ENCODE results near the gene PRSS23.

The PRSS23 gene

GRCh38 chr11:86807360-86807759 lies 7.0 kb downstream of the PRSS23 start:
- no peak for DNase-seq (ENCODE audit: extremely low read depth, insufficient read length)
- Histone ChIP-seq H3K36me3 (ENCODE audit: control insufficient read depth, insufficient read depth, low read length) (no peaks in the 10 kb centered on the region), H3K4me3 (replicated peaks; ENCODE audit: low read depth, low read length) (no peak overlapping the region), H3K27me3 (replicated peaks; ENCODE audit: control insufficient read depth, insufficient read depth, low read length) (no peaks in the 10 kb centered on the region; the same call in none of the 2 replicates)
- TF ChIP-seq CTCF (IDR thresholded peaks at IDR 0.05; ENCODE audit: insufficient read depth, low read length, poor library complexity, severe bottlenecking): no peak

- TF ChIP-seq CTCF (IDR thresholded peaks at IDR 0.05; ENCODE audit: insufficient read depth, low read length, poor library complexity, severe bottlenecking): no peak
- DNase-seq (ENCODE audit: extremely low read depth, insufficient read length): no peak
- Histone ChIP-seq H3K4me3 (replicated peaks; ENCODE audit: low read depth, low read length) (no peak overlapping the region), H3K27me3 (replicated peaks; ENCODE audit: control insufficient read depth, insufficient read depth, low read length) (no peaks in the 10 kb centered on the region; the same call in none of the 2 replicates), H3K36me3 (ENCODE audit: control insufficient read depth, insufficient read depth, low read length) (no peaks in the 10 kb centered on the region)
Measured at GRCh38 chr11:86809561-86809960, 9.2 kb downstream of the PRSS23 start.

- TF ChIP-seq CTCF (IDR thresholded peaks at IDR 0.05; ENCODE audit: insufficient read depth, low read length, poor library complexity, severe bottlenecking): no peak
- no peaks in the 10 kb centered on the region for H3K36me3 ChIP-seq (ENCODE audit: control insufficient read depth, insufficient read depth, low read length)
- DNase-seq (ENCODE audit: extremely low read depth, insufficient read length): no peak
- no peak overlapping the region for H3K4me3 ChIP-seq (replicated peaks; ENCODE audit: low read depth, low read length)
- no peaks in the 10 kb centered on the region; the same call in none of the 2 replicates for H3K27me3 ChIP-seq (replicated peaks; ENCODE audit: control insufficient read depth, insufficient read depth, low read length)
Measured at GRCh38 chr11:86810288-86810687, 9.9 kb downstream of the PRSS23 start.

GRCh38 chr11:86811637-86812321 lies 11.4 kb downstream of the PRSS23 start:
- H3K36me3 ChIP-seq (ENCODE audit: control insufficient read depth, insufficient read depth, low read length): no peaks in the 10 kb centered on the region
- no peak overlapping the region for H3K4me3 ChIP-seq (replicated peaks; ENCODE audit: low read depth, low read length)
- no peak for DNase-seq (ENCODE audit: extremely low read depth, insufficient read length)
- TF ChIP-seq CTCF (IDR thresholded peaks at IDR 0.05; ENCODE audit: insufficient read depth, low read length, poor library complexity, severe bottlenecking): no peak
- peaks cover 1% of the 10 kb centered on the region for H3K27me3 ChIP-seq (replicated peaks; ENCODE audit: control insufficient read depth, insufficient read depth, low read length)

- H3K36me3 ChIP-seq (ENCODE audit: control insufficient read depth, insufficient read depth, low read length): no peaks in the 10 kb centered on the region
- H3K27me3 ChIP-seq (replicated peaks; ENCODE audit: control insufficient read depth, insufficient read depth, low read length): peaks cover 1% of the 10 kb centered on the region
- no peak overlapping the region for H3K4me3 ChIP-seq (replicated peaks; ENCODE audit: low read depth, low read length)
- TF ChIP-seq CTCF (IDR thresholded peaks at IDR 0.05; ENCODE audit: insufficient read depth, low read length, poor library complexity, severe bottlenecking): no peak
- no peak for DNase-seq (ENCODE audit: extremely low read depth, insufficient read length)
Measured at GRCh38 chr11:86812322-86812670, 12.0 kb downstream of the PRSS23 start.

- DNase-seq (ENCODE audit: extremely low read depth, insufficient read length): no peak
- no peaks in the 10 kb centered on the region for H3K36me3 ChIP-seq (ENCODE audit: control insufficient read depth, insufficient read depth, low read length)
- H3K4me3 ChIP-seq (replicated peaks; ENCODE audit: low read depth, low read length): no peak overlapping the region
- H3K27me3 ChIP-seq (replicated peaks; ENCODE audit: control insufficient read depth, insufficient read depth, low read length): peaks cover 1% of the 10 kb centered on the region
- no peak for TF ChIP-seq CTCF (IDR thresholded peaks at IDR 0.05; ENCODE audit: insufficient read depth, low read length, poor library complexity, severe bottlenecking)
Measured at GRCh38 chr11:86812981-86813380, 12.6 kb downstream of the PRSS23 start.

Data from GM06990 (cell line).